Epithelial cell of proximal tubule (primary cell): ENCODE measurements around the gene MSLN. TPM values are rescaled to one million over a fixed set of nuclear protein-coding genes. Genes with fewer than 3 reads are reported as not detected.

Source experiments
- DNase-seq: peaks from one replicate; pipeline ENCODE4 v3.0.0-alpha.2; 2011; ENCODE audit warnings: low read depth
- H3K4me3 ChIP-seq: 2 replicates; pipeline ENCODE4 v1.5.1; 2011; ENCODE audit warnings: low read depth, mild to moderate bottlenecking, low read length
- CTCF ChIP-seq: conservative IDR thresholded peaks from 2 replicates; pipeline ENCODE4 v1.5.1; 2012; ENCODE audit warnings: low read depth, mild to moderate bottlenecking, low read length
- total RNA-seq: library from RNA; depleted of rRNA; stranded (reverse); fragments of >200 nt; gene quantifications from 2 replicates; pipeline ENCODE4 v1.2.3, GENCODE V29; 2015

Gene MSLN
- total RNA-seq, 1 donor from 2014 or later = 29.7 TPM

- DNase-seq = no peak
- no peak for TF ChIP-seq CTCF
- no peak overlapping the region for H3K4me3 ChIP-seq
Observed at GRCh38 chr16:724188-725040, 36.1 kb upstream of the MSLN start.

GRCh38 chr16:725041-725376 is 35.5 kb upstream of the MSLN start:
- H3K4me3 ChIP-seq = no peak overlapping the region
- DNase-seq = no peak
- TF ChIP-seq CTCF = no peak

GRCh38 chr16:725463-726187 is 34.9 kb upstream of the MSLN start:
- DNase-seq = no peak
- no peak overlapping the region for H3K4me3 ChIP-seq
- TF ChIP-seq CTCF = no peak

- DNase-seq = no peak
- TF ChIP-seq CTCF = no peak
- peak overlapping the region; percentile 51 for H3K4me3 ChIP-seq
Observed at GRCh38 chr16:726188-726437, 34.4 kb upstream of the MSLN start.

- no peak for DNase-seq
- peak within 1 kb of the TSS; percentile 81 for H3K4me3 ChIP-seq
- no peak for TF ChIP-seq CTCF
Observed at GRCh38 chr16:726438-727290, 33.9 kb upstream of the MSLN start, which contains the start of the genes CCDC78 and HAGHL. CCDC78 (minus strand) TSS chr16:726443; CDS start chr16:726367, 76 bp downstream. HAGHL (plus strand) TSS chr16:727106; CDS start chr16:727510, 404 bp downstream.

- TF ChIP-seq CTCF = no peak
- H3K4me3 ChIP-seq = peak overlapping the region; percentile 81
- no peak for DNase-seq
Observed at GRCh38 chr16:727291-727977, 33.1 kb upstream of the MSLN start.
